ENCODE measurements around the gene ANK3.

Gene ANK3

DNA sequence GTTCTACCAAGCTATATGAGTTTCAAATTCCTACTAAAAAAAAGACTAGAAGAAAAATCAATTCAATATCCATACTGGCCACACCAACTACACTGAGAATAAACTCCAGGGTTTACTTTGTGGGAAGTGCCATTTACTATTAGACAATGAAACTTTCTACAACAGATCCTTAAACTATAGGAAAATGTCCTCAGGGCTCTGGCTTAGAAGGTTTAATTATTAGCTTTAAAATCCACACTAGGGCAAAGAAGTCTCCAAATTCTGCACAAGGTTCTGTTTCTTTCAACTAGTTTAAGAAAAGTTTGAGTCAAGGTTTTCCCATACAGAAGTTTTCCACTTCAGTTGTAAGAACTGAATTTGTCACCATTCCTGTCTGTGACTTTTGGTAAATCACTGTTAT, 251.6 kb downstream of the ANK3 start:
- Histone ChIP-seq H3K9me3 (ENCODE audit: insufficient read depth, low read depth, low read length) (no peaks in the 10 kb centered on the region), H3K27me3 (ENCODE audit: insufficient read depth, low read length) (no peaks in the 10 kb centered on the region), H3K4me3 (ENCODE audit: low read length) (peak overlapping the region; percentile 87), H3K27ac (ENCODE audit: low read length) (no peak overlapping the region), H3K36me3 (ENCODE audit: insufficient read depth, low read depth, low read length) (peaks cover 22% of the 10 kb centered on the region), H3K4me1 (ENCODE audit: insufficient read depth, low read length) (peaks cover 21% of the 10 kb centered on the region), H3K9ac (ENCODE audit: low read depth, low read length) (no peak overlapping the region)

DNA sequence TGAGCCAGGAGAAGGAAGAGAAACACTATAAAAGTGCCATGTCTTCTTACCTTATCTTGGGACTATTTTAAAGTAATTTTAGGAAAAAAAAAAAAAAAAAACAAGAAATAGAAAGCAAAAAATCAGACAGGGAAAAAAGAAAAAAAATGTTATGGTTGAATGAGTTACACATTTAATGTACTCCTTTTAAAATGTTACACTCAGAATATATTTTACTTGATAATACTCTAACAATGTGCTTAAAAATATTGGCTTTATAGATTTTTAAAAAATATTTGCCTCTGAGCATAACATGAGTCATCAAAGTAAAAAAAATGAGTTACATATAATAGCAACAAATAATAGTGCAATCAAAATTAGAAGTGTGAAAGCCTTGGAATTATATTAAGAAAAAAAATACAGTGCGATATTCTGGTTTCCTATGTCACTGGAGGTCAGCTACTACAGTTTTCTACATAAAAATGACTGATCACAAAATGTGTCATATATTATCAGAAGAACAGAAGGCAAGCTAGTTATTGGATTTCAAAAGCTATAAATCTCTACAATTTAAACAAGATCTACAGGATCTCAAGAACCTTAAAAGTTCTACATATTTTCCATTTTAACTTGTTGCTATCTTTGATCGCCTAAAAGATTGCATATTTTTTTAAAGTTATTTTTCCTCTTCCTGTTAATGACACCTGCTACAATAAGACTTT, 252.2 kb downstream of the ANK3 start:
- H3K27ac ChIP-seq (ENCODE audit: low read length): no peak overlapping the region
- H3K4me3 ChIP-seq (ENCODE audit: low read length): 0 out of 2 replicates have a peak overlapping the region, but pooled peaks have one; percentile 87
- peaks cover 22% of the 10 kb centered on the region for H3K36me3 ChIP-seq (ENCODE audit: insufficient read depth, low read depth, low read length)
- peaks cover 21% of the 10 kb centered on the region for H3K4me1 ChIP-seq (ENCODE audit: insufficient read depth, low read length)
- H3K9ac ChIP-seq (ENCODE audit: low read depth, low read length): no peak overlapping the region
- no peaks in the 10 kb centered on the region for H3K9me3 ChIP-seq (ENCODE audit: insufficient read depth, low read depth, low read length)
- no peaks in the 10 kb centered on the region for H3K27me3 ChIP-seq (ENCODE audit: insufficient read depth, low read length)

DNA sequence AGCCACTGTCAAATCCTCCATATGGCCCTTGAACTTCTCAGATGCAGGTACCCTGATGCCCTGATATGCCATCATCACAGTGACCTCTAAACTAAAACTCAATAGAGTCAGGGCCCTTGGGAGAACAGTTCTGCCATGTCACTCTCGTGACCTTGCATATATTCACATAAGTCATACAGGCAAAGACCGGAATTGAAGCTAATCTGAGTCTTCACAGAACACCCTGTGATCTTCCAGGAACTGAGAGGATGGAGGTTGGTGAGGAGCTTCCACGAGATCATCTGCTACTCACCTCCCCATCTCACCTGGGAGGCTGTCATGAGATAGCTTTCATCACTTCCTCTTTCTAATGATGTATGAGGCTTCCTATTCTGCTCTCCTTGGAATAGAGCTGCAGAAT, 254.7 kb downstream of the ANK3 start:
- H3K27me3 ChIP-seq (ENCODE audit: insufficient read depth, low read length): no peaks in the 10 kb centered on the region
- no peak overlapping the region for H3K9ac ChIP-seq (ENCODE audit: low read depth, low read length)
- no peak overlapping the region for H3K4me3 ChIP-seq (ENCODE audit: low read length)
- no peak overlapping the region for H3K27ac ChIP-seq (ENCODE audit: low read length)
- peaks cover 22% of the 10 kb centered on the region for H3K36me3 ChIP-seq (ENCODE audit: insufficient read depth, low read depth, low read length)
- peaks cover 14% of the 10 kb centered on the region for H3K4me1 ChIP-seq (ENCODE audit: insufficient read depth, low read length)
- no peaks in the 10 kb centered on the region for H3K9me3 ChIP-seq (ENCODE audit: insufficient read depth, low read depth, low read length)

DNA sequence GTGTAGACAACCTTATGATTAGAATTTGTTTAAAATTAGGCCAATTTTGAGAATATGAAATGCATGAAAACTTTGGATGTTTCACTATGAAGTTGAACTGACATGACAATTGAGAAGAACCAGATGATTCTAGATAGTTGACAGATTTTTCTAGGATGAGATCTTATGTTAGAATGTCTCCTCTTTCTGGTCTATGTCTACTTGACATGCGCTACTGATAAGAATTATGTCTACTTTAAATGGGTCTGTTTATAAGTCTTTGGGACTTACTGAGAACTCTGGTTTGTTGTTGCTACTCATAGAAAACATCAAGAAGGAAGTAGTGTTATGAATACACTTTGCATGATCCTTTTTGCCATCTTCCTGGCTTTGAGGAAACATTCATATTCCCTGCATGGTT, 255.1 kb downstream of the ANK3 start:
- Histone ChIP-seq H3K36me3 (ENCODE audit: insufficient read depth, low read depth, low read length) (peaks cover 22% of the 10 kb centered on the region), H3K9ac (ENCODE audit: low read depth, low read length) (no peak overlapping the region), H3K27ac (ENCODE audit: low read length) (no peak overlapping the region), H3K27me3 (ENCODE audit: insufficient read depth, low read length) (no peaks in the 10 kb centered on the region), H3K9me3 (ENCODE audit: insufficient read depth, low read depth, low read length) (no peaks in the 10 kb centered on the region), H3K4me1 (ENCODE audit: insufficient read depth, low read length) (peaks cover 15% of the 10 kb centered on the region), H3K4me3 (ENCODE audit: low read length) (no peak overlapping the region)

DNA sequence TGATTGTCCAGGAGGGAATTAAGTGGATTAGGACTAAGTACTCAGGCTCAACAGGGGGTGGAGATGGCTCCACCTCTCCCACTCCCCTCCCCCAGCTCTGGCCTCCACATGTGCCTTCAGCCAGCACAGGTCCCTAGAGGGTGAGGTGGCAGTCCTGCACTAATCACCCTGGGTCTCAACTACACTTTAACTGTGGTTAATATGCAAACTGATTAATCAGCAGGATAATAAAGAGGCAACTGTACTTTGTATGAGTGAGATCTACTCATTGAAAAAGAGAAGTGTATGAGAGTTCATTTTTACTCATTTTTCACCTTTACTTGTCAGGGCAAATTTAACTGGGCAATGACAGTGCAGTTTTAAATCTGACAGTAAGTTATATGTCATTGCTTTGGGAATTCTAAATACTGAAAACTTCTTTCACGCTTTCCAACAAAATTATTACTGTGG, 259.5 kb downstream of the ANK3 start:
- no peak overlapping the region; the same call in 1 of the 2 replicates for H3K9ac ChIP-seq (ENCODE audit: low read depth, low read length)

DNA sequence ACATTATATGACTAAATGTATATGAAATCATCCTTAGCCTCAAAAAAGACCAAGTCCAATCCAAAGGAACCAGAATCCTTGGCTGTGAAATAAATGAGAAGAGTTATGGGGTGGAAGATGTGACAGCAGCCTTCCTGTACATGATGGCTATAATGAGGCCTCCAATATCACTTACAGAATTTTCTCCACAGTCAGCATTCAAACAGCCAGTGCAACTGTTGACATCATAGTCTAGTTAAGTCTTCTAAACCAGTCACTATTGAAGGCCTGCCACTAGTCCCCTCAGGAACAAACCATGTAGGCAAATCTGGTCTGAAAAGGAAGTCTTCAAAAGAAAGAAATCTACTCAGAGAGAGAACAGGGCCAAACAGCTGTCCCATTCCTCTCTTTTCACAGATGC, 263.8 kb downstream of the ANK3 start:
- no peak overlapping the region for H3K27ac ChIP-seq (ENCODE audit: low read length)
- H3K27me3 ChIP-seq (ENCODE audit: insufficient read depth, low read length): no peaks in the 10 kb centered on the region
- no peaks in the 10 kb centered on the region for H3K36me3 ChIP-seq (ENCODE audit: insufficient read depth, low read depth, low read length)
- H3K4me1 ChIP-seq (ENCODE audit: insufficient read depth, low read length): peaks cover 6% of the 10 kb centered on the region
- no peak overlapping the region for H3K9ac ChIP-seq (ENCODE audit: low read depth, low read length)
- H3K9me3 ChIP-seq (ENCODE audit: insufficient read depth, low read depth, low read length): no peaks in the 10 kb centered on the region
- no peak overlapping the region for H3K4me3 ChIP-seq (ENCODE audit: low read length)

More for the DNA sequence above, 259.5 kb downstream of the ANK3 start:
- Histone ChIP-seq H3K4me3 (ENCODE audit: low read length) (0 out of 2 replicates have a peak overlapping the region, but pooled peaks have one; percentile 2), H3K27me3 (ENCODE audit: insufficient read depth, low read length) (no peaks in the 10 kb centered on the region), H3K27ac (ENCODE audit: low read length) (no peak overlapping the region), H3K36me3 (ENCODE audit: insufficient read depth, low read depth, low read length) (peaks cover 14% of the 10 kb centered on the region), H3K9me3 (ENCODE audit: insufficient read depth, low read depth, low read length) (no peaks in the 10 kb centered on the region), H3K4me1 (ENCODE audit: insufficient read depth, low read length) (peaks cover 6% of the 10 kb centered on the region)

DNA sequence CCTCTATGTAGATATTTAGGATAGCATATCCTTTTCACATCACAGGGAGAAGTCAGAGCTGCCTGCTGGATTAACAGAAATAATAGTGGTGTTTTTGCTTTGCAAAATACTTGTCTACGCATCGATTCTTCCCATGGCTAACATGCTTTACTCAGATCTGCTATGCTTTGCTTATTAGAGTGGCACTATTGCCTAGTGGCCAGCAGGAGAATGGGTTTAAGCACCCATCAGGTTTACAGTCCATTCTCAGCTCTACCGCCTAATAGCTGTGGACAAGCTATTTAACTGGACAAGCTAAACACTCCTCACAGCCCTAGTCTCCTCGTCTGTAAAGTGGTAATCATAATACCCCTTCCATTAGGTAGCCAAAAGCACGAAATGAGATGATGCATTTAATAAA, 265.1 kb downstream of the ANK3 start:
- no peak overlapping the region for H3K9ac ChIP-seq (ENCODE audit: low read depth, low read length)

DNA sequence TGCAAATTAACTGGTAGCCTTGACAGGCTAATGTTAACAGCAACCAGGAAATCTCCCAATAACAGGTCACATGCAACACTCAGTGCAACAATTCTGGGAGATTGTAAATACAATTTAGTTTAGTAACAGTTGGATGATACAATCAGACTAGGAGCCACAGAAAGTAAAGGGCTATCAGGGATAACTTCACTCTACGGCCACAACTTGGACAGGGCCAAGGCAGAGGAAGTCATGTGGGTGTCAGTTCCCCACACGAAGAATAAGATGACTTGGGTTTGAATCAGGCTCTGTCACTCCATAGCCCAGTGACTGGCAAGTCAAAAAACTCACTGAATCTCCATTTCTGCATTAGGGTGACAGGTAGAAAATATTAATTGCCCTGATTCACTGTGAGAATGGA, 266.0 kb downstream of the ANK3 start:
- Histone ChIP-seq H3K9ac (ENCODE audit: low read depth, low read length) (no peak overlapping the region), H3K27ac (ENCODE audit: low read length) (no peak overlapping the region), H3K4me1 (ENCODE audit: insufficient read depth, low read length) (no peaks in the 10 kb centered on the region), H3K4me3 (ENCODE audit: low read length) (no peak overlapping the region), H3K27me3 (ENCODE audit: insufficient read depth, low read length) (no peaks in the 10 kb centered on the region), H3K9me3 (ENCODE audit: insufficient read depth, low read depth, low read length) (no peaks in the 10 kb centered on the region), H3K36me3 (ENCODE audit: insufficient read depth, low read depth, low read length) (no peaks in the 10 kb centered on the region)

More for the DNA sequence above, 265.1 kb downstream of the ANK3 start:
- H3K27me3 ChIP-seq (ENCODE audit: insufficient read depth, low read length): no peaks in the 10 kb centered on the region
- H3K4me3 ChIP-seq (ENCODE audit: low read length): no peak overlapping the region
- no peak overlapping the region for H3K27ac ChIP-seq (ENCODE audit: low read length)
- H3K9me3 ChIP-seq (ENCODE audit: insufficient read depth, low read depth, low read length): no peaks in the 10 kb centered on the region
- no peaks in the 10 kb centered on the region for H3K4me1 ChIP-seq (ENCODE audit: insufficient read depth, low read length)
- H3K36me3 ChIP-seq (ENCODE audit: insufficient read depth, low read depth, low read length): no peaks in the 10 kb centered on the region

DNA sequence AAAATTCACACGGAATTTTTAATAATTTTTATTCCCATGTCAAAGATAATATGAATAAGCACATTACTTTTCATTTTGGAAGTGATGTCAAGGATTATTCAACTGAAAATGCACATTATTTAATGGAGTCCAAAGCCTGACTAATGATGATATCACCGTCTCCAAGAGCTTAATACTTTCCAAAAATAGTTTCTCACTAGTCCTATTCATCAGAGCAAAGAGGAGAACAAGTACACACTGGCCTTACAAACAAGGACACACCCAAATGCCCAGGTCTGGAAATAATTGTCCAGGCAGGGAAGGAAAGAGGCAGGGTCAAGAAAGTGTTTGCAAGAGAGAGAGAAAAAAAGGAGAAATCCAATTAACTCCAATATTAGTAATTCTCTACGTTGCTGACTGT, 266.5 kb downstream of the ANK3 start:
- Histone ChIP-seq H3K36me3 (ENCODE audit: insufficient read depth, low read depth, low read length) (no peaks in the 10 kb centered on the region), H3K9me3 (ENCODE audit: insufficient read depth, low read depth, low read length) (no peaks in the 10 kb centered on the region), H3K27me3 (ENCODE audit: insufficient read depth, low read length) (no peaks in the 10 kb centered on the region), H3K27ac (ENCODE audit: low read length) (no peak overlapping the region), H3K4me3 (ENCODE audit: low read length) (no peak overlapping the region), H3K4me1 (ENCODE audit: insufficient read depth, low read length) (no peaks in the 10 kb centered on the region), H3K9ac (ENCODE audit: low read depth, low read length) (no peak overlapping the region)

DNA sequence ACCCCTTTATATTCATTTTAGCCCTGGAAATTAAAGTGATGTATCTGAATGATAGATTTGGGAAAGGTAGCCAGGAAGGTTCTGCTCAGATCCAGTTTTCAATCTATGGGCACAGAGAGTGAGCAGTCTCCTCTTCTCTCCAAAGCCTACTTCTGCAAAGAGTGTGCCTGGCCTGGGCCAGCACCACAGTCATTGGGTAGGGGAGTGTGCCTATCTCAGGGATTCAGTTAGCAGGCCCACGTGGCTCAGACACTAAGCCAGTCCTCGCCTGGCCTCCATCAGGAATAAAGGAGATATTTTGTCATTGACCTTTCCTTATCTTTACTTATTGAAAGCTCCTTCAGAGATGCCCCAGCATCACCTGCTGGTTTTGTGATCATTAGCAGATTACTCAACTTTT, 267.5 kb downstream of the ANK3 start:
- Histone ChIP-seq H3K9me3 (ENCODE audit: insufficient read depth, low read depth, low read length) (no peaks in the 10 kb centered on the region), H3K27me3 (ENCODE audit: insufficient read depth, low read length) (no peaks in the 10 kb centered on the region), H3K4me3 (ENCODE audit: low read length) (no peak overlapping the region), H3K36me3 (ENCODE audit: insufficient read depth, low read depth, low read length) (no peaks in the 10 kb centered on the region), H3K9ac (ENCODE audit: low read depth, low read length) (no peak overlapping the region), H3K27ac (ENCODE audit: low read length) (no peak overlapping the region), H3K4me1 (ENCODE audit: insufficient read depth, low read length) (no peaks in the 10 kb centered on the region)

DNA sequence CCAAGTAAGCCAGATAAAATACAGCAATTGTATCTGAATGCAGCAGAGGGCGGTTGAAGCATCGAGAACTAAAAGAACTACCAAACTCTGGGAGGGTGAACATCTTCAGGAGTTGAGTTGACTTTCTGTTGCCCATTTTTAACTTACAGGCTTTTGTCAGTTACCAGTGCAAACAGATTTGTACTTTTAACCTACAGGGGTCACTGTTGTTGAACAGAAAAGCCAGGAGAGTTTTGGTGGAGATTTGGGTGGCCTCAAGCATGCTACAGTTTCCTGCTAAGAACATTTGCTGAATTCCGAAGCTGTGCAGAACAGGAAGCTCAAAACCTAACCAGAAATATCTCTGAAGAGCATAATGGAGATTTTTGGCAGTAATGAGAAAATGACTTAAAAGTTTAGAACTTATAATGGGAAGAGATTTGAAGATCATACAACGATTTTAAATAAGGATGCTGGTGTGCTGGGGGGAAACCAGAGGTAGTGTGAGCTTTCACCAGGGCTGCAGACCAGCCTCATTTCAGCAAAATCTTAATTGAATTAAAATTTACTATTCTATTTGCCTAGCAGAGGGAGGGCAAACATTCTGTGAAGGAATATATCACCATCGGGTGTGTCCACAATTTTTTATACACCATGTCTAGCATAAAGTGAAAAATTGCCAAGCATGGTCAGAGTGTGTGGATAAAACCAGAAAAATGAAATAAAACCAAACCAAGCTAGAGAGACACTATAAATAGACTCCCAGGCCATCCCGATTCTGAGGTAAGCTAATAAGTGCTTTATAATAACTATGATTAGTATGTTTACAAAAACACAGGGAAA, 274.7 kb downstream of the ANK3 start:
- no peak overlapping the region for H3K4me3 ChIP-seq (ENCODE audit: low read length)
- no peaks in the 10 kb centered on the region for H3K9me3 ChIP-seq (ENCODE audit: insufficient read depth, low read depth, low read length)
- H3K4me1 ChIP-seq (ENCODE audit: insufficient read depth, low read length): no peaks in the 10 kb centered on the region; the same call in 1 of the 2 replicates
- H3K9ac ChIP-seq (ENCODE audit: low read depth, low read length): no peak overlapping the region
- no peaks in the 10 kb centered on the region for H3K27me3 ChIP-seq (ENCODE audit: insufficient read depth, low read length)
- H3K36me3 ChIP-seq (ENCODE audit: insufficient read depth, low read depth, low read length): no peaks in the 10 kb centered on the region
- no peak overlapping the region for H3K27ac ChIP-seq (ENCODE audit: low read length)

DNA sequence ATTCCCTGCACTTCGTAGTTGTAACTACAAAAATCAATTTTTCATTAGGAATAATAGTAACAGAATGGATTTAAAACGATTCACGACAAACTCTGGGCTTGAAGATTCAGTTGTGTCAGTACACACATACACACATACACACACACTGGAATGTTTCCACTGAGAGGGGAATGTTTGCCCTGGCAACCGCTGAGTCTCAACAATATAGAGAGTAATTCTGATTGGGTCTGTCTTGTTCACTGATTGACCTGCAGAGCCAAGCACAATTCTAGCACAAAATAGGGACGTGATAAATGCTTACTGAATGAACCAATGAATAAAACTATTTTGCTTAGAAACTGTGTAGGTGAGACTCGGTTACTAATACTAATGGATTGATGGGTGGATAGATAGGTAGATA, 278.9 kb downstream of the ANK3 start:
- H3K4me3 ChIP-seq (ENCODE audit: low read length): no peak overlapping the region
- H3K9me3 ChIP-seq (ENCODE audit: insufficient read depth, low read depth, low read length): no peaks in the 10 kb centered on the region
- no peaks in the 10 kb centered on the region for H3K27me3 ChIP-seq (ENCODE audit: insufficient read depth, low read length)
- no peak overlapping the region for H3K9ac ChIP-seq (ENCODE audit: low read depth, low read length)
- no peaks in the 10 kb centered on the region; the same call in 1 of the 2 replicates for H3K4me1 ChIP-seq (ENCODE audit: insufficient read depth, low read length)
- no peak overlapping the region for H3K27ac ChIP-seq (ENCODE audit: low read length)
- H3K36me3 ChIP-seq (ENCODE audit: insufficient read depth, low read depth, low read length): peaks cover 12% of the 10 kb centered on the region
